ENCODE data around the gene SUSD6. TPM values are rescaled to one million over a fixed set of nuclear protein-coding genes. Genes with fewer than 3 reads are reported as not detected.

SUSD6 gene
- total and polyA plus RNA-seq, 4 donors = 6.8 to 10.8 (median 7.6) TPM

DNA sequence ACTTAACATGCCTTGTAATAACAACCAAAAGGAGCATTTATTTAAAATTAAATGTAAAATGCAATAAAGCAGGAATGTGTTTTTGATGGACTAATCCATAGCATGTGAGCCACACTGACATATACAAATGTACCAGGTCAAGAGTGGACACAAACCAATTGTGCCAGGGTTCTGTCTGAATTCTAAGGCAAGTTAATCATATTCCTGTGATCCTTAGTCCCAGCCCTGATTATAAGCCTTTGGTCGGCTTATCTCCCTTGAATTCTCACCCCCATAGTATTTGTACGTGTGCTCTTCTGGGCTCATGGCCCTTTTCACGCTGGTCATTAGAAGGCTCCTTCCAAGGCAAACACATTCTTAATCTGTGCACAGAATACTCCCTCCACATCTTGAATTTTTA lies 144.9 kb downstream of the SUSD6 start:
- DNase-seq (ENCODE audit: low spot score) = no peak
- H3K36me3 ChIP-seq (ENCODE audit: control insufficient read depth in 4 of 4, insufficient read depth in 3 of 4, low read depth in 1 of 4, low read length in 3 of 4) = no peaks in the 10 kb centered on the region
- no peaks in the 10 kb centered on the region for H3K27me3 ChIP-seq (ENCODE audit: control insufficient read depth in 4 of 4, insufficient read depth in 4 of 4, low read length in 3 of 4)
- H3K9ac ChIP-seq (ENCODE audit: low read depth in 1 of 2, low read length in 2 of 2) = no peak overlapping the region
- TF ChIP-seq, protein P1, sequence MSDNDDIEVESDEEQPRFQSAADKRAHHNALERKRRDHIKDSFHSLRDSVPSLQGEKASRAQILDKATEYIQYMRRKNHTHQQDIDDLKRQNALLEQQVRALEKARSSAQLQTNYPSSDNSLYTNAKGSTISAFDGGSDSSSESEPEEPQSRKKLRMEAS (IDR thresholded peaks at IDR 0.05) = no peak
- TF ChIP-seq HNF4A (conservative IDR thresholded peaks at IDR 0.05) = no peak
- no peak for TF ChIP-seq TAF1 (conservative IDR thresholded peaks at IDR 0.05)
- no peak for TF ChIP-seq HNF4G (IDR thresholded peaks at IDR 0.05)
- TF ChIP-seq FOXA1 (IDR thresholded peaks at IDR 0.05) = no peak
- H3K27ac ChIP-seq (ENCODE audit: low read depth in 1 of 2, low read length in 2 of 2) = no peak overlapping the region
- WGBS = 96% methylated on average over 3 of the region's 3 CpGs
- H3K4me1 ChIP-seq (ENCODE audit: control insufficient read depth in 4 of 4, insufficient read depth in 4 of 4, low read length in 3 of 4) = no peaks in the 10 kb centered on the region
- H3K9me3 ChIP-seq (ENCODE audit: control insufficient read depth in 4 of 4, low read length in 3 of 4) = no peaks in the 10 kb centered on the region
- no peak overlapping the region for H3K4me3 ChIP-seq (ENCODE audit: low read depth in 1 of 3, low read length in 3 of 3)

DNA sequence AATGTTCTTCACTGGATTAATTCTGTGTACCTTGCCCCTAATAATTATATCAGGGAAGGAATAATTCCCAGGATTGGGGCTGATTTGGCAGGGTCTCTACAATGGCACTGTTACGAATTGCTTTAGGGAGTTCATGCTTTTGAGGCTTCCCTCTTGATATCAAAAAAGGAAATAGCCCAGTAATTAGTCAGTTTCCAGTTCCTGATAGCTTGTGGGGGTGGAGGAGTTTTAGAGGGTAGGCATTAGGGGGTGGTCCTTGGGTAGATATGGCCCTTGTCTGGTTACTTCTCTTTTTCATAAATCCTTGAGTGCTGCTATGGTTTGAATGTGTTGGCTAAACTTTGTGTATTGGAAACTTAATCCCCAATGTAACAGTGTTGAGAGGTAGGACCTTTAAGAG lies 149.4 kb downstream of the SUSD6 start:
- H3K9me3 ChIP-seq (ENCODE audit: control insufficient read depth in 4 of 4, low read length in 3 of 4) = no peaks in the 10 kb centered on the region
- no peaks in the 10 kb centered on the region for H3K36me3 ChIP-seq (ENCODE audit: control insufficient read depth in 4 of 4, insufficient read depth in 3 of 4, low read depth in 1 of 4, low read length in 3 of 4)
- 80% methylated on average over 1 of the region's 1 CpG for WGBS
- DNase-seq (ENCODE audit: low spot score) = no peak
- no peak overlapping the region for H3K4me3 ChIP-seq (ENCODE audit: low read depth in 1 of 3, low read length in 3 of 3)
- H3K4me1 ChIP-seq (ENCODE audit: control insufficient read depth in 4 of 4, insufficient read depth in 4 of 4, low read length in 3 of 4) = no peaks in the 10 kb centered on the region
- no peaks in the 10 kb centered on the region for H3K27me3 ChIP-seq (ENCODE audit: control insufficient read depth in 4 of 4, insufficient read depth in 4 of 4, low read length in 3 of 4)
- TF ChIP-seq, protein P2, sequence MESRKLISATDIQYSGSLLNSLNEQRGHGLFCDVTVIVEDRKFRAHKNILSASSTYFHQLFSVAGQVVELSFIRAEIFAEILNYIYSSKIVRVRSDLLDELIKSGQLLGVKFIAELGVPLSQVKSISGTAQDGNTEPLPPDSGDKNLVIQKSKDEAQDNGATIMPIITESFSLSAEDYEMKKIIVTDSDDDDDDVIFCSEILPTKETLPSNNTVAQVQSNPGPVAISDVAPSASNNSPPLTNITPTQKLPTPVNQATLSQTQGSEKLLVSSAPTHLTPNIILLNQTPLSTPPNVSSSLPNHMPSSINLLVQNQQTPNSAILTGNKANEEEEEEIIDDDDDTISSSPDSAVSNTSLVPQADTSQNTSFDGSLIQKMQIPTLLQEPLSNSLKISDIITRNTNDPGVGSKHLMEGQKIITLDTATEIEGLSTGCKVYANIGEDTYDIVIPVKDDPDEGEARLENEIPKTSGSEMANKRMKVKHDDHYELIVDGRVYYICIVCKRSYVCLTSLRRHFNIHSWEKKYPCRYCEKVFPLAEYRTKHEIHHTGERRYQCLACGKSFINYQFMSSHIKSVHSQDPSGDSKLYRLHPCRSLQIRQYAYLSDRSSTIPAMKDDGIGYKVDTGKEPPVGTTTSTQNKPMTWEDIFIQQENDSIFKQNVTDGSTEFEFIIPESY (IDR thresholded peaks at IDR 0.05) = no peak
- TF ChIP-seq GABPA (IDR thresholded peaks at IDR 0.05 in 1 of 2, conservative IDR thresholded peaks at IDR 0.05 in 1 of 2) (no peak), FOXA1 (IDR thresholded peaks at IDR 0.05) (no peak), RAD21 (IDR thresholded peaks at IDR 0.05) (no peak), JUND (IDR thresholded peaks at IDR 0.05) (no peak), FOXA2 (IDR thresholded peaks at IDR 0.05) (no peak), HNF4G (IDR thresholded peaks at IDR 0.05) (no peak)
- TF ChIP-seq, protein P3, sequence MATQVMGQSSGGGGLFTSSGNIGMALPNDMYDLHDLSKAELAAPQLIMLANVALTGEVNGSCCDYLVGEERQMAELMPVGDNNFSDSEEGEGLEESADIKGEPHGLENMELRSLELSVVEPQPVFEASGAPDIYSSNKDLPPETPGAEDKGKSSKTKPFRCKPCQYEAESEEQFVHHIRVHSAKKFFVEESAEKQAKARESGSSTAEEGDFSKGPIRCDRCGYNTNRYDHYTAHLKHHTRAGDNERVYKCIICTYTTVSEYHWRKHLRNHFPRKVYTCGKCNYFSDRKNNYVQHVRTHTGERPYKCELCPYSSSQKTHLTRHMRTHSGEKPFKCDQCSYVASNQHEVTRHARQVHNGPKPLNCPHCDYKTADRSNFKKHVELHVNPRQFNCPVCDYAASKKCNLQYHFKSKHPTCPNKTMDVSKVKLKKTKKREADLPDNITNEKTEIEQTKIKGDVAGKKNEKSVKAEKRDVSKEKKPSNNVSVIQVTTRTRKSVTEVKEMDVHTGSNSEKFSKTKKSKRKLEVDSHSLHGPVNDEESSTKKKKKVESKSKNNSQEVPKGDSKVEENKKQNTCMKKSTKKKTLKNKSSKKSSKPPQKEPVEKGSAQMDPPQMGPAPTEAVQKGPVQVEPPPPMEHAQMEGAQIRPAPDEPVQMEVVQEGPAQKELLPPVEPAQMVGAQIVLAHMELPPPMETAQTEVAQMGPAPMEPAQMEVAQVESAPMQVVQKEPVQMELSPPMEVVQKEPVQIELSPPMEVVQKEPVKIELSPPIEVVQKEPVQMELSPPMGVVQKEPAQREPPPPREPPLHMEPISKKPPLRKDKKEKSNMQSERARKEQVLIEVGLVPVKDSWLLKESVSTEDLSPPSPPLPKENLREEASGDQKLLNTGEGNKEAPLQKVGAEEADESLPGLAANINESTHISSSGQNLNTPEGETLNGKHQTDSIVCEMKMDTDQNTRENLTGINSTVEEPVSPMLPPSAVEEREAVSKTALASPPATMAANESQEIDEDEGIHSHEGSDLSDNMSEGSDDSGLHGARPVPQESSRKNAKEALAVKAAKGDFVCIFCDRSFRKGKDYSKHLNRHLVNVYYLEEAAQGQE (IDR thresholded peaks at IDR 0.05) = no peak
- TF ChIP-seq, protein P4, sequence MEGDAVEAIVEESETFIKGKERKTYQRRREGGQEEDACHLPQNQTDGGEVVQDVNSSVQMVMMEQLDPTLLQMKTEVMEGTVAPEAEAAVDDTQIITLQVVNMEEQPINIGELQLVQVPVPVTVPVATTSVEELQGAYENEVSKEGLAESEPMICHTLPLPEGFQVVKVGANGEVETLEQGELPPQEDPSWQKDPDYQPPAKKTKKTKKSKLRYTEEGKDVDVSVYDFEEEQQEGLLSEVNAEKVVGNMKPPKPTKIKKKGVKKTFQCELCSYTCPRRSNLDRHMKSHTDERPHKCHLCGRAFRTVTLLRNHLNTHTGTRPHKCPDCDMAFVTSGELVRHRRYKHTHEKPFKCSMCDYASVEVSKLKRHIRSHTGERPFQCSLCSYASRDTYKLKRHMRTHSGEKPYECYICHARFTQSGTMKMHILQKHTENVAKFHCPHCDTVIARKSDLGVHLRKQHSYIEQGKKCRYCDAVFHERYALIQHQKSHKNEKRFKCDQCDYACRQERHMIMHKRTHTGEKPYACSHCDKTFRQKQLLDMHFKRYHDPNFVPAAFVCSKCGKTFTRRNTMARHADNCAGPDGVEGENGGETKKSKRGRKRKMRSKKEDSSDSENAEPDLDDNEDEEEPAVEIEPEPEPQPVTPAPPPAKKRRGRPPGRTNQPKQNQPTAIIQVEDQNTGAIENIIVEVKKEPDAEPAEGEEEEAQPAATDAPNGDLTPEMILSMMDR (IDR thresholded peaks at IDR 0.05; ENCODE audit: low read depth, low read length, missing input control) = no peak
- H3K27ac ChIP-seq (ENCODE audit: low read depth in 1 of 2, low read length in 2 of 2) = no peak overlapping the region
- H3K9ac ChIP-seq (ENCODE audit: low read depth in 1 of 2, low read length in 2 of 2) = no peak overlapping the region

Measured in liver (tissue), 9 donors.